Raji (cell line): ENCODE data around the gene GMDS.

ENCODE experiments used
- POLR2A ChIP-seq: IDR thresholded peaks from 2 replicates; pipeline ENCODE4 v1.6.1; 2011; ENCODE audit warnings: low read depth, low read length, control low read depth; ENCODE audit not compliant: insufficient read depth

Gene GMDS

GRCh38 chr6:1577896-1578745 lies 667.3 kb downstream of the GMDS start:
- TF ChIP-seq POLR2A: no peak

- no peak for TF ChIP-seq POLR2A
Observed at GRCh38 chr6:1577146-1577680, 668.2 kb downstream of the GMDS start.

- no peak for TF ChIP-seq POLR2A
Observed at GRCh38 chr6:1576711-1577110, 668.7 kb downstream of the GMDS start.

GRCh38 chr6:1576166-1576565 lies 669.2 kb downstream of the GMDS start:
- TF ChIP-seq POLR2A: no peak

- TF ChIP-seq POLR2A: no peak
Observed at GRCh38 chr6:1575210-1576041, 670.0 kb downstream of the GMDS start.

GRCh38 chr6:1574890-1575209 lies 670.6 kb downstream of the GMDS start:
- no peak for TF ChIP-seq POLR2A

- TF ChIP-seq POLR2A: no peak
Observed at GRCh38 chr6:1574083-1574761, 671.2 kb downstream of the GMDS start.
